Activated CD4-positive, CD25-positive, alpha-beta regulatory T cell treated with anti-CD3 and anti-CD28 coated beads, Interleukin-2, amount 50 U/mL, for 24 hours (primary cell): ENCODE measurements around the gene SET.

Experiments used
- ATAC-seq, 2 donors: fragments of 150-1000 bp; cut with Tn5 transposase; one replicate each; pipeline ENCODE4 v1.10.0; 2021; ENCODE audit warnings: mild to moderate bottlenecking in 1 of 2, moderate library complexity in 1 of 2

Gene SET

GRCh38 chr9:128731691-128732090, 42.7 kb downstream of the SET start:
- no peak for ATAC-seq

- no peak for ATAC-seq
Observed at GRCh38 chr9:128732576-128732975, 43.6 kb downstream of the SET start.

DNA sequence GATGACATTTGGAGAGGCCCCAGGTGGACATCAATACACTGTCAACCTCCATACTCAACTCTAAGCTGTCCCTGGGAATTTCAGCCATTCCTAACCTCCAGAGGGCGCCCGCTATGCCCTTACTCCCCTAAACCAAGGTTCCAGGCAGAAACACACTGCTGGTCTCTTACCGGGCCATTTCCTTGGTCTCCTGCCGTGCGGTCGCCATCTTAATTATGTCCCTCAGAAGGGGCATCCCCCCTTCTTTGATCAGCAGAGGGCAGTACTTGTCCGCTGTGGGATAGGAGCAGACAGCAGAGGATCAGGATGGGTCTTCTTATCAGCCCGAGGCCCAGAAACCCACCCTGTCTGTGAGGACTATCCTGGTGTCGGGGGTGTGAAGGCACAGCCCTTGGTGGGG, 44.2 kb downstream of the SET start:
- ATAC-seq, result peak in 1 of 2 donors; percentile 38

- no peak for ATAC-seq
Observed at GRCh38 chr9:128735373-128735772, 46.4 kb downstream of the SET start.

GRCh38 chr9:128742401-128742800, 53.4 kb downstream of the SET start:
- ATAC-seq, result no peak

DNA sequence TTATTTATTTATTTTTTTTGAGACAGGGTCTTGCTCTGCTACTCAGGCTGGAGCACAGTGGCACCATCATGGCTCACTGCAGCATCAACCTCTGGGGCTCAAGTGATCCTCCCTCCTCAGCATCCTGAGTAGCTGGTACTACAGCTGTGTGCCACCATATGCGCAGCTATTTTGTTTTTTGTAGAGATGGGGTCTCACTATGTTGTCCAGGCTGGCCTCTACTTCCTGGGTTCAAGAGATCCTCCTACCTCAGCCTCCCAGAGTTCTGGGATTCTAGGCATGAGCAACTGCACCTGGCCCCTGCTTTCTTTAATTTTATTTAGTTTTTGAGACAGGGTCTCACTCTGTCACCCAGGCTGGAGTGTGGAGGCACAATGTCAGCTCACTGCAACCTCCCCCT, 54.4 kb downstream of the SET start:
- no peak for ATAC-seq
